HG03460 (cell line): ENCODE data around the gene SLC6A2.
"Not testable (repeated sequence)": the region's sequence is repeated elsewhere in the genome, so short reads cannot be mapped to it uniquely, and the experiment has no call there.

Experiments
- ATAC-seq: cut with Tn5 transposase; IDR thresholded peaks from one replicate; pipeline ENCODE4 v1.9.1; 2021; ENCODE audit not compliant: unreplicated experiment

SLC6A2 gene

DNA sequence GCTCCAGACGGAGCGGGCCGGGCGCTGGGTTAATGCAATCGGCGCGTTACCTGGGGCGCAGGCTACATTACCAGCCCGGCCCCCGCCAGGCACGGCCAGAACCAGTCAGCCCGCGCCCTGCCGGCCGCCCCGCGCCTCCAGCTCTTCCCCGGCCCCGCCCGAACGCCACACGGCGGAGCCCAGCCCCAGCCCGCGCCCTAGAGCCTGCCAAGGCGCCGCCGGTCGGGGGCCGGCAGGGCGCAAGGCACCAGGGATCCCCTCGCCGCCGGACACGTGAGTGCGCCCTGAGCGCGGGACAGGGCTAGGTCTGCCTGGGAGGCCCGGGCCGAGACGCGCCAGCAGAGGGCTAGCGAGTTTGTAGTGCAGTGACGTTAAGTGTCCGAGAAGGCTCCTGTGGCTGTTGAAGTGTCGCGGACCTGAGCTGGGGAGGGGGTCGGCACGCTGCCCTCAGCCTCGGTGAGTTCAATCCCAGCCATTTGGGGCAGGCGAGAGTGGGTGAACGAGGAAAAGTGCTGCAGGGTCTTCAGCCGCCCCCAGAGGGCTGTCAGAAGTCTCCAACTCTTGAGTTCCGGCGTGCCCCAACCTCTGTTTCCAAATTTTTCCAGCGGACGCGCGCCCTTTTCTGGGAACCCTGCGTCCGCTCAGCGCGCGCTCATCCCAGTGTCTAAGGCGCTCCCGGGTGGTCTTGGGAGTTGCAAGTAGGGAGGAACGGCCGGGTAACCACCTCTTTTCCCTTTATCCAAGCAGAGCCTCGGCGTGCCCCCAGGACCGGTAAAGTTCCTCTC, at the start of gene SLC6A2:
TSS of gene SLC6A2 (plus strand) at position 92 of the 785 bp plus-strand sequence. CDS start 707 bp downstream, outside the sequence.
- no peak for ATAC-seq

DNA sequence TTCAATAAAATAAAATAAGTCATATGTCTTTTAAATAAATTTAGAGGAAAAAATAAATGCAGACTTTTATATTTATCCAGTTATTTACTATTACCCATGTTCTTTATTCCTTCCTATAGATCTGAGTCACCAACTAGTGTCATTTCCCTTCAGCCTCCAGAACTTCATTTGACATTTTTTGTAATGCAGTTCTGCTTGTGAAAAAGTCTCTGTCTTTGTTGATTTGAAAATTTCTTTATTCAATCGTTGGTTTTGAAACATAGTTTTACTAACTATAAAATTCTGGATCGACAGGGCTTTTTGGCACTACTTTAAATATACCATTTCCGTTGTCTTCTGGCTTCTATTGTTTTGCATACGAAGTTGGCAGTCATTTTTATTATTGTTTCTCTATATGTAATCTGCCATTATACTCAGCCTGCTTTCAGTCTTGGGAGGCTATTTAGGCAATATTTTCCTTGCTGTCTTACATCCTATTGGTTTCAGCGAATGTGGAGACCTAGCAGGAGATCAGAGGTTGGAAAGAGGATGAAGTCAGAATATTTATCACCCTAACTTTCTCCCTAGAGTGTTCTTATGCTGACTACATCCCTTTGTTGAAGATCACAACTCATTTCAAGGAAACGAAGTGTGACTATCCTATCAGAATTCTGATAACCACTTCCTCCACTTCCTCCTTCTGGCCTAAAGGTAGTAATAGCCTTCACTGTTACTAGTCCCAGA, 42.0 kb upstream of the SLC6A2 start:
- ATAC-seq = no peak

DNA sequence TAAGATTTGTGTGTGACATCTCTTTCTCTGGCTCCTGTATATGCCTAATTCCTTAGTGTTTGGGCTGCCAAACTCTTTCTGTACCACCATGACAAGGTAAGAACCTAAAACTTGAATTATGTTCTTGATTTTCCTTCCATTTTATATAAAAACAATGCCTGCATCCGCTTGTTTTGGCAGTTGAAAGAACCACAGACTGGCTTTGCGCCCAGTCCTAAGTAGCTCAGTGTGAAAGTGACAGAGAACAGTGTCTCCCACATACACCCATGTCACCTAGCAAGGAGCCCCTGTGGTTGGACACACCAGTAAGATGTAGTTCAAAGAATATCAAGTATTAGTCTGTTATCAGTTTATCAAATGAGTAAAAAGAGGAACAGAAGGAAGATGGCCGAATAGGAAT, 40.7 kb upstream of the SLC6A2 start:
- ATAC-seq = no peak

DNA sequence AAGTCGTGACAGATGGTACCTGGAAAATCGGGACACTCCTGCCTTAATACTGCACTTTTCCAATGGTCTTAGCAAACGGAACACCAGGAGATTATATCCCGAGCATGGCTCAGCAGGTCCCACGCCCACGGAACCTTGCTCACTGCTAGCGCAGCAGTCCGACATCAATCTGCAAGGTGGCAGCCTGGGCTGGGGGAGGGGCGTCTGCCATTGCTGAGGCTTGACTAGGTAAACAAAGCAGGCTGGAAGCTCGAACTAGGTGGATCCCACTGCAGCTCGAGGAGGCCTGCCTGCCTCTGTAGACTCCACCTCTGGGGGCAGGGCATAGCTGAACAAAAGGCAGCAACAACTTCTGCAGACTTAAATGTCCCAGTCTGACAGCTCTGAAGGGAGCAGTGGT, 40.1 kb upstream of the SLC6A2 start:
- not testable (repeated sequence) for ATAC-seq

DNA sequence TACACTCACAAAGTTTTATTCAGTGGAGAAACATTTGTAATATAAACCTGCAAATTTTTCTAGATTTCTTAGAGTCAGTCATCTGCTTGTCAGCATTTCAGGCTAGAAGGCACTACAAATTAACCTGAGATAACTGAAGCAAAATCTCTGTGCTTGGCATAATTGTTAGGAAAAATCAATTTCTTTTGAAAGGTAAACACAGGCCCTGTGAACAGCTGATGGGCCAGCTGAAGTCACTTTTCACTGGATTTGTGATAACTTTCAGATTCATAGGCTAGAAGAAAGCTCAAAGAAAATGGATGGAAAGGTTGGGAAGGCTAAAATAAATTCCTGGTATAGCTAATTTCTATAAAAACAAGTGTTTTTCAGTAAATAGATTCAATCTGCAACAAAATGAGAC, 34.0 kb upstream of the SLC6A2 start:
- ATAC-seq = no peak

DNA sequence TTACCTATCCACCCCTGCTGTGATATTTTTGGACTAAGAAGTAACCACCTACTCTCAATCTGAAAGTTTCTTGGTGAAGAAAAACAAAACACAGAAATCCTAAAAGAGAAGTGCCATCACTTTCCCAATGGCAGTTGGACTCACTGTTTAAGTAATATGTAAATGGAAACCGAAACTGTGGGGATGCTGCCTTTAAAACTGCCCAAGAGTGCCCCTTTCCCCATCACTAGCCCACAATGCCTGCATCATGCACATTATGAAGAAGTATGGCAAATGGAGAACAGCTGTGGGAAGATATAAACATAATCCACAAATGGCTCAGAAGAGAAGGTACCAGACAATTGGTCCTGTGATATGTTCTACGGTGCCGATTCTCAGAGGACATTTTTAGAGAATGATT, 33.5 kb upstream of the SLC6A2 start:
- no peak for ATAC-seq

DNA sequence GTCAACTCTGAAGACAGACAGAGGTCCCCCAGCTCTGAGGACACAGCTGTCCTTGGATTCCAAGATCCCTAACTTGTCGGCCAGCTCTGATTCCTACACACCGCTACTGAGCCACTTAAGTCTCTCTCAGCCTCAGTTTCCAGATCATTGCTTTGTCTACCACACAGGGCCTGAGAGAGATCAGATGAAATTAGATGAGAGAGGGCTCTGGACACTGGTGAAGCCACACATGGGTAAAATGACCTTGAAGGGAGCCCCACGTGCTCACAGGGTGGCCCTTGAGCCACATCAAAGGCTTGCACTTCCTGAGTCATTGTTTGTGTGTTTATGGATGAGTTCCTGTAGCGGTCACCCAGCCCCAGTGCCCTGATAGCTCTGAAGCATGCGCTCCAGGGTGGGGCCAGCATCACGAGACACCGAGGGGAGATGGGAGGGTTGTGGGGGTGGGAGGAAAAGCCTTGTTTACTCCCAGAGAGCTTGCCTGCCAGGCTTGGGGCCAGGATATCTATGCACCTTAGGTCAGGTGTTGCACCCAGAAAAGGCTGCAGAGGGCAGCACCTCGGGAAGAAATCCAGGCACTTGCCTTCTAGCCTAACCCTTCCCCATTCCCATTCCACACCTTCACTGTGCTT, 32.7 kb upstream of the SLC6A2 start:
- no peak for ATAC-seq

DNA sequence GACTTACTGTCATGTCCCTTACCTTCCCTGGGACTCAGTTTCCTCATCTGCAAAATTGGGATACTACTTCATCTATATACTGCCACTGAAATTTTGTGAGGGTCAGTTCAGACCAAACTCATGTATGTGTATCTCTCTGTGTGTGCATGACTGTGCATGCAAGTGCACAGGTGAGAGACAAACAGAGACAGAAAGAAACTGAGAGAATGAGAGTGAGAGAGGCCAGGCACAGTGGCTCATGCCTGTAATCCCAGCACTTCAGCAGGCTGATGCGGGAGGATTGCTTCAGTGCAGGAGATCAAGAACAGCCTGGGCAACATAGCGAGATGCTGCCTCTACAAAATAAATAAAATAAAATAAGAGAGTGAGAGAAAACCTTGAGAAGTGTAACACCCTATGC, 32.1 kb upstream of the SLC6A2 start:
- no peak for ATAC-seq

DNA sequence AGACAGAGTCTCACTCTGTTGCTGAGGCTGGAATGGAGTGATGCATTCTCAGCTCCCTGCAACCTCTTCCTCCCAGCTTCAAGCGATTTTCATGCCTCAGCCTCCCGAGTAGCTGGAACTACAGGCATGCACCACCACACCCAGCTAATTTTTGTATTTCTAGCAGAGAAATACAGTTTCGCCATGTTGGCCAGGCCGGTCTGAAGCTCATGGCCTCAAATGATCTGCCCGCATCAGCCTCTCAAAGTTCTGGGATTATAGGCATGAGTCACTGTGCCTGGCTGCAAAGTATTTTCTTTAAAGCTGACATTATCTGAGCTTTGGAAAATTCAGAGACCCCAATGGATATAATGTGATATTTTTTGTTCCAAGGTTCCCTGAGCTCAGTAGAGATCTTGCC, 31.1 kb upstream of the SLC6A2 start:
- ATAC-seq = no peak

DNA sequence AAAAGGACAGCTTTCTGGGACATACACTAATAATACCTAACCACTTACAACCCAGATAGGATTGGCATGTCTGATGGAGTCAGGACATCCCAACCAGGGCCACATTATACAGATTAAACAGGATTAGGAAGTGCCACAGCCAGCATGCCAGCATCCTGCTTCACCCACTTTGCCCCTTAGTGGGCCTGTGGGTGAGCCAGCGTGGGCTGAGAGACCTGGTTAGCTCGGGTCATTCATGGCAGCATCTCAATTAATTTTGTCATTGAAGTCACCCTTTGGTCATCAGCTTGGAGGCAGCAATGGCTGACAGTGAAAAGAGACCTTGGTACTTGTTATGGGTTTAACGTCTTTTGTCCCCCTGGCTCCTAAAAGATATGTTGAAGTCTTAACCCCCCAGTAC, 29.9 kb upstream of the SLC6A2 start:
- no peak for ATAC-seq

DNA sequence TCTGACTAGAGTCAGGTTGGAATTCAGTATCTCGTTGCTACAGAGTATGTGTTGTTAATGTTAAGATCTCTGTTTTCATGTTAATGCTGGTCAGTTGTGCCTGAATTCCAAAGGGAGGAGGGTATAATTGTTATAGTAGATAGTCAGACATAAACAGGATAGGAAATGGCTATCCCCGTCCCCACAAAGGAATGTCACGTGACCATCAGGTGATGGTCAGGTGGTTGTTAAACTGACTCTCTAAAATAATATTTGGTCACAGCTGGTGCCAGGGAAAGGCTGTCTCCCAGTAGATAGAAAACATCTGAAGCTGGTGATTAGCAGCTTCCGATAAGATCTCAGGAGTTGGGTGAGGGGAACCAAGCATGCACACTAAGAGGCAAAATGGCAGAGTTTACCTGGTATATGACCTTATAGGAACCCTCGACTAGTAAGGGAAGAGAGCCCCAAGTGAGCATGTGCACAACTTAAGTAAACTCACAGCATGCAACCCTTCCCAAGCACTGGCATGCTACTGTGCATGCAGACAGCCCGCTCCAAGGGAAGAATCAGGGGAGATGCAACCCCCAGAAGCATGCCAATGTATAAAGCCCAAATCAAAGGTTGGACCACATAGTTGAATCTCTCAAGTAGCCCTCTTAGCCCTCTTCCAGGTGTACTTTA, 27.4 kb upstream of the SLC6A2 start:
- ATAC-seq = no peak

DNA sequence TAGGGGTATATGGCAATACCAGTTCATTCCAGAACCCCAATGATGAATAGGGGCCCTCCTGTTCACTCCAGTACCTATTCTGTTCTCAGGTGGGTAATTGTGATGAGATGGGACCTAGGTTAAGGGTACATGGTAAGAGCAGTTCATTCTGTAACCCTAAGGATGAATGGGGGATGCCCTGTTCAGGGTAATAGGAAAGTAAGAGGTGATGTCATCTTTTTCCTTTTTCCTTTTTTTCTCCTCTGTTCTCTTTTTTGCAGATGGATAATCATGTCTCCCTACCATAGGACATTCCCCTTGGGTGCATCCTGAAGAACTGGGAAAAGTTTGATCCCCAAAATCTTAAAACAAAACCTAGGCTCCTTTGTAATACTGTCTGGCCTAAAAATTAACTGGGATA, 25.0 kb upstream of the SLC6A2 start:
- ATAC-seq = no peak

DNA sequence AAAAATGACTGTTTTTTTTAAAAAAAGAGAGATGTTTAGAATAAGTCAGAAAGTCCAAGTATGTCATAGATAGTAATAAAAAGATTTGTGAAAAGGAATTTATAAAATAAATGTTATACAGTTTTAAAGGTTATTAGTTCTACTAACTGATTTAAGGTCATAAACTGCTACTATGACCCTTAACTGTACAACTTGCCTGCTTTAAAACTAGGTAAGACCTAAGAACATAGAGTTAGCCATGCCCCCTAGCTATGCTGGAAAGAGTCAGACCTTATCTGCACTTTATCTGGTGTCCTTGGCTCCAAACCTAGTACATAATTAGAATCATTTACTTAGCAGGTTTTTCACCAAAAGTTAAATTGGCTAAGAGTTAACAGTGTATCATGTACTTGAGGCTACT, 23.5 kb upstream of the SLC6A2 start:
- ATAC-seq = no peak

DNA sequence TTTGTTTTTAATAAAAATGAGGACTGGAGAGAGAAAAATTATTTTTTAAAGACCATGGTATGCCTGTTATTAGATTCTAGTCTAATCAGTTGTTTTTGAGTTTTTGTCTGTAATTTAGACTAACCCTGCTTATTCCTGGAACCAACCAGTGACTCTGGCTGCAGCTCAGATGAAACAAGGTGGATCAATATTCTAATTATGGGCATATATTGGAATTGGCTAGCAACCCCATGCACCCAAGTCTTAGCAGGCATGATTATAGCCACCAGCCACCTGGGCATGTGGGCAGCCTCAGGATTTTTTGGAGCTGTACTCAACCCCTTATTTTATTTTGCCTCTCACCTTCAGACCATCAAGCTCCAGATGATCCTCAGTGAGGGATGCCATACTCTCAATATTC, 21.6 kb upstream of the SLC6A2 start:
- no peak for ATAC-seq

DNA sequence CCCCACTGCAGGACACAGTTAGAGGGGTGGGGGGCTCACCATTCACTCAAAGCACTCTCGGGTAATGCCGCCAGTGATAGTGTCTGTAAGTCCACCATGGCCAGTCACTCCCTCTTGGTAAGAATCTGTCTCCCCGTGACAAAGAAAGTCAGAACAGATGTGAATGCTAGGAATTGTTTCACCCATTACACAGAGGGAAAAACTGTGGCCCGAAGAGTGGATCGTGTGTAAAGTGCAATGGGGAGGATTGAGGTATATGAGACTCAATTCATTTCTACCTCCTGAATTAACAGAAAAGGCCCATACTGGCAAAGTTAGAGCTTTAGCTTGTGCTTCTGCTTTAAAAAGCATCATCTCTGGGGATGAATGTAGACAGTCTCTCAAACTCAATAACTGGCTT, 17.5 kb upstream of the SLC6A2 start:
- ATAC-seq = no peak

DNA sequence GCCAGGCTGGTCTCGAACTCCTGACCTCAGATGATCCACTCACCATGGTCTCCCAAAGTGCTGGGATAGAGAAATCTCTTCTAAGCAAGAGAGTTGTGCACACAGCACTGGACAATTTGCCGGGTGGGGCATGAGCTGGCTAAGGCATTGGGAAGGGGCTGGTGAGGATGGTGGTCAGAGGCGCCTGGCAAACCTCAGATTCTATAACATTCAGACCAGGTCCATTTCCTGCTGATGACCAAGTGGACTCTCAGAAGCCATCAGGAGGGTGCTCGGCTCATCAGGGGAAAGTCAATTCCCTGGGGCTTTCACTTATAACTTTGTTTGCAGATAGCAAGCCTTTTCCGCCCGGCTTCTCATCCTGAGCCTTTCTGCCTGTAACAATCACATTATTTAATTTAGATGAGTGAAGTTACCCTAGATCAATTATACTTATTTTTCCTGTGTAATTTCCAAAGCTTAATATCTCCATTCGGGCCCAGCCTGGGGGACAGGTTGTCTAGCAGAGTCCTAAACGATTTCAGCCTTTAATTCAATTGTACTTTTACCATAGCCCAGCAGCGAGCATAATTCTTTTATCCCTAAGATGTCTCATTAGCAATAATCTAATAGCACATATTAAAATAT, 15.0 kb upstream of the SLC6A2 start:
- ATAC-seq = no peak

DNA sequence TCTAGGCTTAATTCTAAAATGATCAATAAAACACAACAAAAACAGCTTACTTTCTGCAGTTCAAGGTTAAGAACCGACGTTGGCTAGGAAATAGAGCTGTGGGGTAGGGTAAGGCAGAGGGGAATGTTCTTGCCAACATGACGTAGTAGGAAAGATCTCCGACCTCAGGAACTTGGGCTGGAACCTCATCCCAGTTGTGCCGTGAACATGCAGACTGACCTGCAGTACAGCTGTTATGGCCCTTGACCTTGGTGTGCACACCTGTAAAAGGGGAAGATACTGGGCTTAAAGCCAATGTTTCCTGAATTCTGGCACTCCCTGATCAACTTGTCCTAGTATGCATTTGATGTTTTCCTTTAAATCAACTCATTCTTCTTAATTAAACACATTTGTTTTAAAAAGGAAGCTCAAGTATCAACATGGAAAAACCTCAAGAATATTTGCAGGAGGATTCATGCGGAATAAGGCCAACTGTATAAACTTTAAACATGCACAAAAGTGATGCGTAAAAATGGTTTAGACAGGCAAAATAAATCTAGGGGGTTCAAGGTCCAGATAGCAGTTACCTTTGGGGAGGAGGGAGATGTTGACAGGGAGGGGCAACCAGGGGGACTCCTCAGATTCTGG, 14.2 kb upstream of the SLC6A2 start:
- no peak for ATAC-seq

DNA sequence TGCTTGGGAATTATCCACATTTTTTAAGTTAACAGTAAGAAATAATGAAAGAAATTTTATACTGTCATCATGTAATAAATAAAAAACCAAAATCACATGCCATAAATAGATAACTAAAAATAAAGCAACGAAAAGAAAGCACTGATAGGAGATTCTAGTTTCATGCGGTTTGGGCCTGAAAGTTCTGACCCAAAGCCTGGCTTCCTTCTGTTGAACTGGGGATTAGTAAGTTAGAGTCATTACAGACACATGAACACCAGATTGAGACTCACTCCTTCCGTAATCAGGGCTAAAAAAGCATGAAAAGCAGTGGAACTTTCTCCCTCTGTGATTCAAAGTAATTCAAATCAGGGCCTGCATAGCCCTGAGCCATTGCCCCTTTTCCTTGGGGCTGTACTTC, 13.2 kb upstream of the SLC6A2 start:
- ATAC-seq = no peak

DNA sequence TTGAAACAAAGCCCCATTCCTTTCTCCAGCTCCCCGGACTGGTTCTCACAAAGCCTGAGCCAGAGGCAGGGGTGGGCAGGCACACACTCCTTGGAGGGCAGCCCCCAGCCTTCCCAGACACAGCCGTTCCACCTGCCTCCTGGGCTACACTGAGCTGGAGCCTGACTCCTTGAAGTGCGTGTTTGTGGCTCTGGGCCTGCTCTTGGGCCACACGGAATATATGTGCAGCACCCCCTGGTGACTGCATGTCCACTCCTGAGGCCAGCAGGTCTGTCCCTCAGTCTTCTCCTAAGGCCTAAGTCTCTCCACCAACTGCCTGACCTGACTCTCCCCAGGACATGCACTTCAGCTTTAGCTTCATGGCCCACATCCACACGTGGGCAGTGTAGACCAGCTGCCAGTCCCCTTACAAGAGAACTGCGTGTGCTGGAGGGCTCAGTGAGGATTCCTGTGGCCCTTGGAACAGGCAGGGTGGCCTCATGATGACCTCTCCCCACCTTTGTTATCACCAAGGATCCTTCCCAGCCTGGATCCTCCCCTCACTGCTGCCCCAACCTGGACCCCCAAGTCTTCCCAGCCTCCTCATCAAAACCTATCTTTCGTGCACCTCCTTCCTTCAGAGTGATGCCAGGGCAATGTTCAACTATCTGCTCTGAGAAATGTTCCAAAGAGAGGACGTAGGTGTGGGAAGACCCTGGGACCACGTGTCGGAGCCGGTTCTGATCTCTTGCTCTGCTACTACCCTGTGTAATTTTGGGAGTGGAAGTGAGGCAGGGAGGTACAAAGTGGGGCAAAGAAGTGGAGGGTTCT, 12.4 kb upstream of the SLC6A2 start:
- no peak for ATAC-seq

DNA sequence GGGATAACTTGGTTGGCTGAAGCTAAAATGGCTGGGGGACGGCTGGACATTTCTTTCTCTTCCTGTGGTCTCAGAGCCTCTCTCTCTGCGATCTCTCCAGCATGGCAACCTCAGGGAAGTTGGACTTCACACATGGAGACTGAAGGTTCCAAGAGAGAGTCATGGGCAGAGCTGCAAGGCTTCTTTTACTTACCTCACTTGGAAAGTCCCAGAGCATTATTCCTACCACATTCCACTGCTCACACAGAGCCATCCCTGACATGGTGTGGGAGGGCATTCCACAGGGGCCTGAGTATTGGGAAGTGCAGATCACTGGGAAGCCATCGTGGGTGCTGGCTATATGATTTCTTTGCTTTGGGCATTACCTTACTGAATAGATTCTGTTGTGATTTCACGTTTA, 9.8 kb upstream of the SLC6A2 start:
- ATAC-seq = no peak
